Measurements from ENCODE around the gene CLRN2.

DNA sequence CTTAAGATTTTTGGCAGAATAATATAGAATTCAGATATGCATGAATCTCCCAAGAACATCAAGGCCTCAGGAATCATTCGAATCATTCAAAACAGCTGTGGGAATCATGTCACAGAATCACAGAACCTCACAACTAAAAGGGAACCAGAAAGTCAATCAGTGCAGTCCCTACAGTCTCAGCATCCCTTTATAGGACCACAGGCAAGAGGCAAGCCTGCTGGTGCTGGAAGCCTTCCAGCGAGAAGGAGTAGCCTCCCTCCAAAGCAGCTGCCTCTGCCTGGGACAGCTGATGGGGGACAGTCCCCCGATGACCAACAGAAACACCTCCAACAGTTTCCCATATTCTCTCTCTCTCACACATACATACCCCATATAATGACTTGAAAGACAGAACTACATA is 23.8 kb upstream of the CLRN2 start:
- TF ChIP-seq, protein P1, sequence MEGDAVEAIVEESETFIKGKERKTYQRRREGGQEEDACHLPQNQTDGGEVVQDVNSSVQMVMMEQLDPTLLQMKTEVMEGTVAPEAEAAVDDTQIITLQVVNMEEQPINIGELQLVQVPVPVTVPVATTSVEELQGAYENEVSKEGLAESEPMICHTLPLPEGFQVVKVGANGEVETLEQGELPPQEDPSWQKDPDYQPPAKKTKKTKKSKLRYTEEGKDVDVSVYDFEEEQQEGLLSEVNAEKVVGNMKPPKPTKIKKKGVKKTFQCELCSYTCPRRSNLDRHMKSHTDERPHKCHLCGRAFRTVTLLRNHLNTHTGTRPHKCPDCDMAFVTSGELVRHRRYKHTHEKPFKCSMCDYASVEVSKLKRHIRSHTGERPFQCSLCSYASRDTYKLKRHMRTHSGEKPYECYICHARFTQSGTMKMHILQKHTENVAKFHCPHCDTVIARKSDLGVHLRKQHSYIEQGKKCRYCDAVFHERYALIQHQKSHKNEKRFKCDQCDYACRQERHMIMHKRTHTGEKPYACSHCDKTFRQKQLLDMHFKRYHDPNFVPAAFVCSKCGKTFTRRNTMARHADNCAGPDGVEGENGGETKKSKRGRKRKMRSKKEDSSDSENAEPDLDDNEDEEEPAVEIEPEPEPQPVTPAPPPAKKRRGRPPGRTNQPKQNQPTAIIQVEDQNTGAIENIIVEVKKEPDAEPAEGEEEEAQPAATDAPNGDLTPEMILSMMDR (conservative IDR thresholded peaks at IDR 0.05; ENCODE audit: low read length), result no peak
- no peak for TF ChIP-seq EZH2phosphoT487 (IDR thresholded peaks at IDR 0.05; ENCODE audit: borderline replicate concordance)
